ENCODE measurements around the gene STYXL2.

The STYXL2 gene

GRCh38 chr1:167081594-167082156 is 12.2 kb upstream of the STYXL2 start:
- no peak for DNase-seq

- DNase-seq, result no peak
Measured at GRCh38 chr1:167082511-167083027, 11.3 kb upstream of the STYXL2 start.

DNA sequence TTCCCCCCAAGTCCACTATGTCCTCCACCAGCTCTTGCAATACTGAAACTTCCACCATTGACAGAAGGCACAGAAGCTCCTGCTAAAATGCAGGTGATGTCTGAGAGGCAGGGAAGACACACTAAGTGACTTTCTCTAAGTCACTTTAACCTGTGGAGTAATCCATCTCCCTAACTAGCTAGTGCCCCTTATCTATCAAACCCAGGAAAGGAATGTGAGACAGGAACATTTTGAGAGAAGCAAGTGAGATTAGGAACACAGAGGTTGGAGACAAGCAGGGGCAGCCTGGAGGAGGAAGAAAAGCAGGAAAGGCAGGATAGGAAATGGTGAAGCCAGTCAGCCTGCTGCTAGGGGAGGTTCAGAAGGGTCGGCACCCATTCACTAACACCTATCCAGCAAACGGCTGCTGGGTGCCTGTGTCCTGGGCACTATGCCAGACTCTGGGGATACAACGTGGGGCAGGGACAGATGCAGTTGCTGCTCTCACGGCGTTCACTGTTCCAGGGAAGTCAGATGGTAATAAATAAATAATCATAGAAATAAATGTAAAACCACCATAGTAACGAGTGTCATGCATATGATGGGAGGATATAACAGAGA is 10.7 kb upstream of the STYXL2 start:
- DNase-seq, result no peak

GRCh38 chr1:167083871-167084270 is 10.0 kb upstream of the STYXL2 start:
- DNase-seq, result no peak

GRCh38 chr1:167084757-167085156 is 9.1 kb upstream of the STYXL2 start:
- DNase-seq, result no peak

DNA sequence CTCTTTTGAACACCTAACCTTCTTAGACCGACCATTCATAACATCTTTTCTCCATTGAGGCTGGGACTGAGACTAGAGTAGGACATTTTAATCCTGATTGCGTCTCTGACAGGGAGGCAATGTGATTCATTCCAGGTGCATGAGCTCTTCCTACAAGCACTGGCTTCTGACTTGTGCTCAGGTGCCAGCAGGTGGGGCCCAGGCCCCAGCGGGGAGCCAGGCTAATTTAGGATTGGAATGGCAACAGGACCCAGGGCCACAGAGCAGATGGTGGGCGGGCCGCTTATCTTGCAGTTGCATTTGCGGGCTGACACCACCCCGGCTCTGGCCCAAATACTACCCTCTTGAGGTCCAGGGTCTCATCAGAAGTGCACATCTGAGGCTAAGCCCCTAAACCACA is 7.8 kb upstream of the STYXL2 start:
- no peak for DNase-seq

GRCh38 chr1:167086768-167087167 is 7.1 kb upstream of the STYXL2 start:
- no peak for DNase-seq

DNA sequence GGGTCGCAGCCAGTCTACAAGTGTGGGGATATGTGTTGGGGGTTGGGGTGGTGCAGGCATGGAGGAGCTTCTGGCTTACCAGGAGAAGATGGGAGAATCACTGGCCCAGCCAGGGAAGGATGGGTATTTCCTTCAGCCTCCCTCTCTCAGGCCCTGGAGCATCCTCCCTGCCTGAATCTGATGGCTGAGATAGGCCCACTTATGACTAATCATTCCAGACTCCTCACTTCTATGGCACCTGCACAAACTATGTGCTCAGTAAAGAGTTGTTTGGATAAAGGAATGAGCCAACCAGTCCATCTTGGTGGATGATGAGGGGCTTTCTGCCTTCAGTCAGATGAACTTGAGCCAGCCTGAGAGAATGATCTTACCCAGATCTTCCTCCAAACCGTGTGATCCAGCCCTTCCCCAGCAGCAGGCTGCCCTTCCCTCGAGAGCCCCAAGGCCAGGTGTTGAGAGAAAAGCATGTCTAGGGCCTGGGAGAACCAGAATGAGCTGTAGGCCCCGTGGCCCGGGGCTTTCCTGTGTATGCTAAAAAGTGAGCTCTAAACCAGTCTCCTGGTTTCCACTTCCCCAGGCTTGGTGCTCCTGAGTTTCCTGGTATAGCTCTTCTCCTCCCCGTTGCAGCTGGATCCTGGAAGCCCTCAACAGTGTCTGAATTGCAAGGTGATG is 5.0 kb upstream of the STYXL2 start:
- DNase-seq, result no peak

- no peak for DNase-seq
Measured at GRCh38 chr1:167089939-167090313, 3.9 kb upstream of the STYXL2 start.

GRCh38 chr1:167090314-167090942 is 3.4 kb upstream of the STYXL2 start, which contains the start of gene GPA33:
Gene GPA33 (minus strand): TSS chr1:167090377. CDS start chr1:167090287, 90 bp downstream.
- no peak for DNase-seq

DNA sequence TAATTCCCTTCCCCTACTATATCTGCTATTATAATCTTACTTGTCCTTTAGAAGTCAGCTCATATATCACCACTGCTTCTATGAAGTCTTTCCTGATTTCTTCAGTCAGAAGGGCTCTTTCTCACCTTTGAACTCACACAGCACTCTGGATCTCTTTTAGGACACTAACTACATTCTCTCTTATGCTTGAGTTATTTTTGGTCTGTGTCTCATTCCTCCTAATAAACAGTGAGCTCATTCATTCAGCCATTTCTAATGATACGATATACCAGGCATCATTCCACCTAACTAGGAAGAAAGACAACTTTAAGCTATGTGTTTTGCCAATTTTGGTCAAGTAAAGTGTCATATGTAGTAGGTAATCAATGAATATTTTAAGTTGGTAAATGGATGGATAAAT is 1.2 kb upstream of the STYXL2 start:
- DNase-seq, result no peak

- DNase-seq, result no peak
Measured at GRCh38 chr1:167094690-167095089, 815 bp downstream of the STYXL2 start.

- DNase-seq, result no peak
Measured at GRCh38 chr1:167095368-167095767, 1.5 kb downstream of the STYXL2 start.

GRCh38 chr1:167099851-167100250 is 6.0 kb downstream of the STYXL2 start:
- no peak for DNase-seq

DNA sequence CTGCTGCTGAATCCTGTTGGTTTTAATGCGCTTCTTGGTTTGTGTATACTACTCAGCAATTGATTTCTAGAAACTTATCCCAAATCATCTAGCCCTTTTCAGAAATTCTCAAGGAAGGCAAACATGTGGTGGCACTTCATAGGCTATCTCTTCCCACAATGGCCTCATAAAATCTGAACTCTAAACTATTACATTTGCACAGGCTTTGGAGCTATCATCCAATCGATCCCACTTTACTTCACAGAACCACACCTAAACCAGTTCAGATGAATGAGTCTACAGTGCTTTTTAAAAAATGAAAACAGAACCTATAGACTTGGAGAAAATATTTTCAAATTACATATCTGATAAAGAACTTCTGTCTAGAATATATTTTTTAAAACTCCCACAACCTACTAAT is 6.9 kb downstream of the STYXL2 start:
- no peak for DNase-seq

DNA sequence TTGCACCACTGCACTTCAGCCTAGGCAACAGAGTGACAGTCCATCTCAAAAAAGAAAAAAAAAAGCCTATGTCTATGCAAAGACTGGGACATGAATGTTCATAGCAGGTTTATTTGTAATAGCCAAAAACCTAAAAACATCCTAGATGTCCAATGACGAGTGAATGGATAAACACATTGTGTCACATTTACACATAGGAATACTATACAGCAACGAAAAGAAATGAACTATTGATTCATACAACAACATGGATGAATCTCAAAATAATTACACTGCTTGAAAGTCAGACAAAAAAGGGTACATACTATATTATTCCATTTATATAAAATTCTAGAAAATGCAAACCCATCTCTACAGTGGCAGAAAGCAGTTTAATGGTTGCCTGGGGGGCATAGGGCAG is 7.9 kb downstream of the STYXL2 start:
- no peak for DNase-seq

DNA sequence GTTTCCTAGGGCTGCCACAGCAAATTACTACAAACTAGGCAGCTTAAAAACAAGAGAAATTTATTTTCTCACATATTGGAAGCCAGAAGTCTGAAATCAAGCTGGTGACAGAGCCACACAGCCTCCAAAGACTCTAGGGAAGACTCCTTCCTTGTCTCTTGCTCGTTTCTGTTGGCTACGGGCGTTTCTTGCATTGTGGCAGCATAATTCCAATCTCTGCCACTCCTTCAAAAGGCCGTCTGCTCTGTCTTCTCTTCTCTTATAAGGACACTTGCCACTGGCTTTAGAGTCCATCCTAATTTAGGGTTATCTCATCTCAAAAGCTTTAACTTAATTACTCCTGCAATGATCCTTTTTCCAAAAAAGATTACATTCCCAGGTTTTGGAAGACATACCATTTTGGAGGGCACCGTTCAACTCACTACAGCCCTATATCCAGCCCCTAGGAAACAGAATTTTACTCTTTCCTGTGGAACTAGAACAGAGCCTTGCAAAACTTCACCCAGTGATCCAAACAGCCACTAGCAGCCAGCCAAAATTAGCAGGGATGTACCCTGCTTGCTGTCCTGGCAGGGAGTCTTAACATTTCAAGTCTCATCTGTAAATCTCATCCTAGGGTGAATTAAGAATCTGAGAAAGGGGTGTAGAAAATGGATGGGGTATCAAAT is 9.2 kb downstream of the STYXL2 start:
- DNase-seq, result no peak

GRCh38 chr1:167104256-167104633 is 10.4 kb downstream of the STYXL2 start:
- DNase-seq, result no peak

GRCh38 chr1:167105271-167106118 is 11.6 kb downstream of the STYXL2 start:
- no peak for DNase-seq

- no peak for DNase-seq
Measured at GRCh38 chr1:167106119-167106461, 12.2 kb downstream of the STYXL2 start.

- DNase-seq, result no peak
Measured at GRCh38 chr1:167107456-167107855, 13.6 kb downstream of the STYXL2 start.

DNA sequence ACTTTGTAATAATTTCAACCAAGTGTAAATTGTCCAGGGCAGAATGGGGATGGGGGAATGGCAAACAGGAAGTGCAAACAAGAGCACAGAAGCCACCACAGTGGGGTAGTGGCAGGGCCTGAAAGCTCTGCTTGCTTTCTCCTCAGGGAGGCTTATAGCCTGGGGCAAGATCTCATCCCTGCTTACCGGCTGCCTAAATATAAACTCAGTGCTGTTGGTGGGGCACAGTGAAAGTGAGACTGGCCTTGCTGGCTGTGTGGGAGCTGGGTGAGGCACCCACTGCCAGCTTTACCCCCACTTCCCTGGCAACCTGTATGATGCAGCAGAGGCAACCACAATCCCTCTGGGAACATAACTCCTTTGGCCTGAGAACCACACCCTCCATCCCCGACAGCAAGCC is 15.2 kb downstream of the STYXL2 start:
- DNase-seq, result no peak
